Prostate gland (tissue), 2 donors: ENCODE data around the gene MCF2L2.

Experiments used
- CTCF ChIP-seq, 4 experiments: fragments of 200-600 bp in 2 of 4; fragments of 450-650 bp in 2 of 4; sonication (generic) in 2 of 4; IDR thresholded peaks; 1 replicate in 3 of 4; 2 replicates in 1 of 4; pipeline ENCODE4 v1.5.1; 2016 to 2019; ENCODE audit warnings: antibody characterized with exemption in 4 of 4, mild to moderate bottlenecking in 2 of 4, moderate library complexity in 2 of 4
- POLR2A ChIP-seq: fragments of 450-650 bp; IDR thresholded peaks from one replicate; pipeline ENCODE4 v1.6.1; 2016; ENCODE audit warnings: antibody characterized with exemption, mild to moderate bottlenecking

- TF ChIP-seq CTCF (IDR thresholded peaks at IDR 0.05) (no peak), POLR2A (no peak)
Observed at GRCh38 chr3:183460081-183461055, 31.9 kb upstream of the MCF2L2 start.
